Astrocyte (in vitro differentiated cells and primary cell): ENCODE results near the gene DNMT3B. TPM values are rescaled to one million over a fixed set of nuclear protein-coding genes. Genes with fewer than 3 reads are reported as not detected.
A peak's percentile ranks its signal among the peaks of the same experiment; 100 is the strongest.
"Not testable (repeated sequence)": the region's sequence is repeated elsewhere in the genome, so short reads cannot be mapped to it uniquely, and the experiment has no call there.

Experiments
- DNase-seq: peaks from one replicate; pipeline ENCODE4 v3.0.0-alpha.2; 2010; ENCODE audit warnings: low read depth
- FAIRE-seq: peaks from 2 replicates; lab custom pipeline; 2011; peaks lifted over from hg19 to GRCh38; lab: Jason Lieb, UNC
- H2AFZ ChIP-seq: 2 replicates; pipeline ENCODE4 v1.6.0; 2012; ENCODE audit warnings: low read depth, low read length, inconsistent platforms
- H3K27ac ChIP-seq: 2 replicates; pipeline ENCODE4 v1.5.1; 2011; ENCODE audit warnings: low read depth, low read length, inconsistent platforms
- H3K27me3 ChIP-seq: 2 replicates; pipeline ENCODE4 v1.6.0; 2011; ENCODE audit warnings: low read length, inconsistent platforms; ENCODE audit not compliant: insufficient read depth
- H3K36me3 ChIP-seq: 2 replicates; pipeline ENCODE4 v1.5.1; 2011; ENCODE audit warnings: low read length, inconsistent platforms; ENCODE audit not compliant: insufficient read depth
- H3K4me1 ChIP-seq: 2 replicates; pipeline ENCODE4 v1.5.1; 2011; ENCODE audit warnings: low read length, inconsistent platforms; ENCODE audit not compliant: insufficient read depth
- H3K4me2 ChIP-seq: 2 replicates; pipeline ENCODE4 v1.6.0; 2012; ENCODE audit warnings: low read length, inconsistent platforms
- H3K4me3 ChIP-seq: 2 replicates; pipeline ENCODE4 v1.5.1; 2011; ENCODE audit warnings: low read depth, mild to moderate bottlenecking, low read length, inconsistent platforms; ENCODE audit not compliant: insufficient read depth
- H3K79me2 ChIP-seq: 2 replicates; pipeline ENCODE4 v1.6.0; 2012; ENCODE audit warnings: mild to moderate bottlenecking, low read length, inconsistent platforms; ENCODE audit not compliant: insufficient read depth
- H3K9ac ChIP-seq: 2 replicates; pipeline ENCODE4 v1.6.0; 2012; ENCODE audit warnings: mild to moderate bottlenecking, low read length, inconsistent platforms
- H3K9me3 ChIP-seq: 2 replicates; pipeline ENCODE4 v1.5.1; 2012; ENCODE audit warnings: low read depth, mild to moderate bottlenecking, low read length, inconsistent platforms; ENCODE audit not compliant: insufficient read depth
- H4K20me1 ChIP-seq: 2 replicates; pipeline ENCODE4 v1.6.0; 2012; ENCODE audit warnings: low read length, inconsistent platforms; ENCODE audit not compliant: insufficient read depth
- H3K27ac Mint-ChIP-seq: one replicate; pipeline ENCODE4 v1.8.0; 2021; ENCODE audit warnings: mild to moderate bottlenecking, mixed read lengths; ENCODE audit not compliant: unreplicated experiment
- H3K27me3 Mint-ChIP-seq: one replicate; pipeline ENCODE4 v1.8.0; 2021; ENCODE audit warnings: low read depth, mixed read lengths; ENCODE audit not compliant: unreplicated experiment
- H3K36me3 Mint-ChIP-seq: one replicate; pipeline ENCODE4 v1.8.0; 2021; ENCODE audit warnings: low read depth, mixed read lengths; ENCODE audit not compliant: unreplicated experiment
- H3K4me1 Mint-ChIP-seq: one replicate; pipeline ENCODE4 v1.8.0; 2021; ENCODE audit warnings: low read depth, mixed read lengths; ENCODE audit not compliant: unreplicated experiment
- H3K4me3 Mint-ChIP-seq: one replicate; pipeline ENCODE4 v1.8.0; 2021; ENCODE audit warnings: mild to moderate bottlenecking, moderate library complexity, mixed read lengths; ENCODE audit not compliant: unreplicated experiment
- H3K9me3 Mint-ChIP-seq: one replicate; pipeline ENCODE4 v1.8.0; 2021; ENCODE audit warnings: mild to moderate bottlenecking, mixed read lengths; ENCODE audit not compliant: unreplicated experiment
- EZH2 ChIP-seq: IDR thresholded peaks from 2 replicates; pipeline ENCODE4 v1.6.1; 2012; ENCODE audit warnings: mild to moderate bottlenecking, low read length, inconsistent platforms; ENCODE audit not compliant: insufficient read depth
- total RNA-seq: library from RNA; stranded (reverse); gene quantifications from 2 replicates; pipeline ENCODE4 v1.2.1, GENCODE V29; 2021
- TF ChIP-seq, protein P1 (sequence below): IDR thresholded peaks from 2 replicates; pipeline ENCODE4 v1.5.1; 2011; ENCODE audit warnings: low read depth, mild to moderate bottlenecking, inconsistent platforms, low read length, moderate library complexity; ENCODE audit not compliant: insufficient read depth

DNMT3B gene
- total RNA-seq, 1 donor from 2014 or later: 5.0 TPM

DNA sequence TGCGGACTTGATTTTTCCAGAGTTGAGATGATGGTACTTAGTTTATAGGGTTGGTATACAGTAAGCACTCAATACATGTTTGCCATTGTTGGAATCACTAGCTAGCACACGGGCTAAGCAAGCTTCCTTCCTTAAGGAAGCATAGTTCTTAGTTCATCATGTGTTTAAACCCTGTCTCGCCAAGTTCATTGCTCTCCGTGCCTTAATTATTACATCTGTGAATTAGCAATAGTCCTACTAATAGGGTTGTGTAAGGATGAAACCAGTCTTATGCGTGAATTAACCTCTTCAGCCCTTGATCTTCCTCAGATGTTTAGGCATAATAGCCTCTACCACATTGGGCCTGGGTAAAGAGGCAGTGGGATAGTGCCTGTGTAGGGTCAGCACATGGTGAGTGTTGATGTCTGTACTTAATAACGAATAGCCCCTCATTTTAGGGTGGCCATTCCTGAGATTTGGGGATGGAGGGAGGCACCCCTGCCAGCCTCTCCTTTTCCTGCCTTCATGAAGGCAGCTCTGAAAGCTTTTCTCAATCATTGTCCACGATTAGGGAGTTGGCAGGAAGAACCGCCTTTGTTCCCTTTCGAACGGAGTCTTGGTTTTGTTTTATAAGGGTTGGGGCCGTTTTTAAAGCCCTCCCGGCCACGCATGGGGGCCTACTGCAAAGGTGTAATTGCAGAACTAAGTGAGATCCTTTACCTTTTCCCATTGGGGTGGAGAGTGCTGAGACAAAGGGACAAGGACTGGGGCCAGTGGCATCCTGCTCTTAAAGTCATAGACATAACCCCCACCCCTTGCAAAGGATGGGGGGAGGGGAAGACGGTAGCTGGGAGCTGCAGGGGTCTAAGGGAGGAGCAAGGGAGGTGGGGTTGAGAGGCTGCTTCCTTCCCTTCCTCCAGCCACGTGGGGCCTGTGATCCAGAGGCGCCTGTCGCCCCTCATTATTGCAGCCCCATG, 2.1 kb downstream of the DNMT3B start:
- Histone ChIP-seq H3K27ac (no peak overlapping the region), H3K4me2 (peak overlapping the region; percentile 100), H4K20me1 (peaks cover 4% of the 10 kb centered on the region), H3K4me1 (peaks cover 13% of the 10 kb centered on the region), H3K4me3 (peak overlapping the region; percentile 74), H3K36me3 (no peaks in the 10 kb centered on the region), H2AFZ (no peak overlapping the region), H3K9ac (peak overlapping the region; percentile 86), H3K9me3 (no peaks in the 10 kb centered on the region), H3K79me2 (peaks cover 48% of the 10 kb centered on the region), H3K27me3 (no peaks in the 10 kb centered on the region)
- no peaks in the 10 kb centered on the region for H3K36me3 Mint-ChIP-seq
- peaks cover 6% of the 10 kb centered on the region for H3K4me1 Mint-ChIP-seq
- H3K4me3 Mint-ChIP-seq: peak overlapping the region; percentile 81
- peaks cover 4% of the 10 kb centered on the region for H3K9me3 Mint-ChIP-seq
- TF ChIP-seq, protein P1, sequence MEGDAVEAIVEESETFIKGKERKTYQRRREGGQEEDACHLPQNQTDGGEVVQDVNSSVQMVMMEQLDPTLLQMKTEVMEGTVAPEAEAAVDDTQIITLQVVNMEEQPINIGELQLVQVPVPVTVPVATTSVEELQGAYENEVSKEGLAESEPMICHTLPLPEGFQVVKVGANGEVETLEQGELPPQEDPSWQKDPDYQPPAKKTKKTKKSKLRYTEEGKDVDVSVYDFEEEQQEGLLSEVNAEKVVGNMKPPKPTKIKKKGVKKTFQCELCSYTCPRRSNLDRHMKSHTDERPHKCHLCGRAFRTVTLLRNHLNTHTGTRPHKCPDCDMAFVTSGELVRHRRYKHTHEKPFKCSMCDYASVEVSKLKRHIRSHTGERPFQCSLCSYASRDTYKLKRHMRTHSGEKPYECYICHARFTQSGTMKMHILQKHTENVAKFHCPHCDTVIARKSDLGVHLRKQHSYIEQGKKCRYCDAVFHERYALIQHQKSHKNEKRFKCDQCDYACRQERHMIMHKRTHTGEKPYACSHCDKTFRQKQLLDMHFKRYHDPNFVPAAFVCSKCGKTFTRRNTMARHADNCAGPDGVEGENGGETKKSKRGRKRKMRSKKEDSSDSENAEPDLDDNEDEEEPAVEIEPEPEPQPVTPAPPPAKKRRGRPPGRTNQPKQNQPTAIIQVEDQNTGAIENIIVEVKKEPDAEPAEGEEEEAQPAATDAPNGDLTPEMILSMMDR: no peak
- TF ChIP-seq EZH2: no peak
- H3K27me3 Mint-ChIP-seq: peaks cover 2% of the 10 kb centered on the region
- DNase-seq (no peak), FAIRE-seq (no peak)
- no peak overlapping the region for H3K27ac Mint-ChIP-seq

DNA sequence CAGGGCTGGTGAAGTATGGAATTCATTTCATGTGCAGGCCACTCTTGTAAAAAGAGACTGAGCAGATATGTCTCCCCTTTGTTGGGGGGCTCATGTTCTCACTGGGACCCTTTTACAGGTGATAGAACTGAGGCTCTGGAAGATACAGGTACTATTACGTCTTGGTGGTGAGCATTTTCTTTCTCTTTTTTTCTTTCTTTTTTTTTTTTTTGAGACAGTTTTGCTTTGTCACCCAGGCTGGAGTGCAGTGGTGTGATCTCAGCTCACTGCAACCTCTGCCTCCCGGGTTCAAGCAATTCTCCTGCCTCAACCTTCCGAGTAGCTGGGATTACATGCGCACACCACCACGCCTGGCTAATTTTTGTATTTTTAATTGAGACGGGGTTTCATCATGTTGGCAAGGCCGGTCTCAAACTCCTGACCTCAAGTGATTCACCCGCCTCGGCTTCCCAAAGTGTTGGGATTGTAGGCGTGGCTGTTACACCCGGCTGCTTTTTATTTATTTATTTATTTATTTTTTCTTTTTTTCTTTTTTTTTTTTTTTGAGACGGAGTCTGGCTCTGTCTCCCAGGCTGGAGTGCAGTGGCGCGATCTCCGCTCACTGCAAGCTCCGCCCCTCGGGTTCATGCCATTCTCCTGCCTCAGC, 3.2 kb downstream of the DNMT3B start:
- H3K9ac ChIP-seq, H4K20me1 ChIP-seq, H3K36me3 Mint-ChIP-seq, H3K27ac ChIP-seq, H3K27me3 Mint-ChIP-seq, H3K36me3 ChIP-seq, H3K9me3 ChIP-seq, H2AFZ ChIP-seq, H3K9me3 Mint-ChIP-seq, H3K27me3 ChIP-seq, H3K4me1 Mint-ChIP-seq, H3K4me3 ChIP-seq, FAIRE-seq: not testable (repeated sequence)
- Mint-ChIP-seq H3K27ac (peak overlapping the region; percentile 77), H3K4me3 (peak overlapping the region; percentile 27)
- Histone ChIP-seq H3K4me2 (peak overlapping the region; percentile 100), H3K79me2 (peaks cover 48% of the 10 kb centered on the region), H3K4me1 (peaks cover 13% of the 10 kb centered on the region)
- peak; percentile 35 for DNase-seq

DNA sequence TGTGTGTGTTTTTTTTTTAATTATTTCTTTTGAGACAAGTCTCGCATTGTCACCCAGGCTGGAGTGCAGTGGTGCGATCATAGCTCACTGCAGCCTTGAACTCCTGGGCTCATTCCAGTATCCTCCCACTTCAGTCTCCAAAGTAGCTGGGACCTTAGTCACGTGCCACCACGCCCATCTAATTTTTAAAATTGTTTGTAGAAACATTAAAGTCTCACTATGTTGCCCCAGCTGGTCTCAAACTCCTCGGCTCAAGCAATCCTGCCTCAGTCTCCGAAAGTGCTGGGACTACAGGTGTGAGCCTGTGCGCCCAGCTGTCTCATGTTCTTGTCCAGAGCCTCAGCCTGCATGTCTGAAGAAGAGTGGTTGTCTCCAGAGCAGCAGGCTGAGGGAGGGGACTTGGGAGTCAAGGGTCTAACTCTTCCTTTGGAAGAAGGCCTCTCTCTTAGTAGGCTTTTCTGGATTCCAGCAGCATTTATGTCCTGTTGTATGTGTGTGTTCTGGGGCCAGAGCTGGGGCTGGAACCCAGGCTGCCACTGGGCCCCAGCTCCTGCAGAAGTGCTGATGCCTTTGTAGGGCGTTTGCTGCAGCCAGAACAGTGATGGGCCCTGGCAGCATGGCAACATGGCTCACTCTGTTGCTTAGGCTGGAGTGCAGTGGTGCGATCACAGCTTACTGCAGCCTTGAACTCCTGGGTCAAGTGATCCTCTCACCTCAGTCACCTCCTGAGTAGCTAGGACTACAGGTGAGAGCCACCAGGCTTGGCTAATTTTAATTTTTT, 5.4 kb downstream of the DNMT3B start:
- peaks cover 8% of the 10 kb centered on the region for H3K4me1 Mint-ChIP-seq
- Histone ChIP-seq H3K79me2 (peaks cover 57% of the 10 kb centered on the region), H4K20me1 (peaks cover 4% of the 10 kb centered on the region)

More for the DNA sequence above, 5.4 kb downstream of the DNMT3B start:
- Mint-ChIP-seq H3K4me3 (no peak overlapping the region), H3K27ac (no peak overlapping the region), H3K36me3 (no peaks in the 10 kb centered on the region), H3K9me3 (no peaks in the 10 kb centered on the region), H3K27me3 (no peaks in the 10 kb centered on the region)
- H2AFZ ChIP-seq: no peak overlapping the region
- no peak overlapping the region for H3K4me2 ChIP-seq
- H3K9ac ChIP-seq: no peak overlapping the region
- no peak overlapping the region for H3K27ac ChIP-seq
- H3K4me1 ChIP-seq: peaks cover 13% of the 10 kb centered on the region
- FAIRE-seq (no peak), DNase-seq (no peak)
- no peaks in the 10 kb centered on the region for H3K9me3 ChIP-seq
- TF ChIP-seq, protein P1: no peak
- TF ChIP-seq EZH2: no peak
- H3K27me3 ChIP-seq: no peaks in the 10 kb centered on the region
- H3K4me3 ChIP-seq: no peak overlapping the region
- H3K36me3 ChIP-seq: no peaks in the 10 kb centered on the region
